GM12892 (cell line): ENCODE data around the gene ACSL1.

ENCODE experiments used
- POLR2A ChIP-seq: IDR thresholded peaks from 2 replicates; pipeline ENCODE4 v1.6.1; 2011; ENCODE audit warnings: low read depth, low read length, control low read depth
- POLR2AphosphoS5 ChIP-seq: IDR thresholded peaks from 2 replicates; pipeline ENCODE4 v1.6.1; 2011; ENCODE audit warnings: low read depth, low read length, control low read depth
- TAF1 ChIP-seq: IDR thresholded peaks from 2 replicates; pipeline ENCODE4 v1.6.1; 2011; ENCODE audit warnings: low read depth, mild to moderate bottlenecking, control low read depth, low read length, borderline replicate concordance

- no peak for TF ChIP-seq POLR2A
- no peak for TF ChIP-seq POLR2AphosphoS5
- no peak for TF ChIP-seq TAF1
Measured at GRCh38 chr4:184763150-184763780, 62.5 kb downstream of the ACSL1 start.
